ENCODE data around the gene GABRR2. TPM values are rescaled to one million over a fixed set of nuclear protein-coding genes. Genes with fewer than 3 reads are reported as not detected.

GABRR2 gene
- total and polyA plus RNA-seq, 10 of the 15 experiments (the other 5 are each of a cell fraction or from before 2014, with no cell fraction given): 0.16 to 0.72 (median 0.32) TPM; not detected in 2

- TF ChIP-seq SRF (IDR thresholded peaks at IDR 0.05; ENCODE audit: low read depth in 2 of 2, low read length in 2 of 2) (no peak), BRCA1 (IDR thresholded peaks at IDR 0.05; ENCODE audit: low read depth, low read length) (no peak), LARP7 (IDR thresholded peaks at IDR 0.05) (no peak), ELK1 (IDR thresholded peaks at IDR 0.05; ENCODE audit: low read depth, low read length) (no peak), ZNF207 (IDR thresholded peaks at IDR 0.05; ENCODE audit: borderline replicate concordance) (no peak), NR2C2 (IDR thresholded peaks at IDR 0.05; ENCODE audit: borderline replicate concordance, control insufficient read depth, insufficient read length, low read depth) (no peak), NRF1 (conservative IDR thresholded peaks at IDR 0.05; ENCODE audit: low read depth, low read length) (no peak), TCF12 (IDR thresholded peaks at IDR 0.05; ENCODE audit: low read depth, low read length) (no peak), RFX5 (IDR thresholded peaks at IDR 0.05; ENCODE audit: low read depth, low read length) (no peak), FOS (IDR thresholded peaks at IDR 0.05; ENCODE audit: borderline replicate concordance, extremely low read depth, insufficient read length) (no peak), PML (IDR thresholded peaks at IDR 0.05; ENCODE audit: low read length) (no peak)
- Histone ChIP-seq H3K27ac (ENCODE audit: control insufficient read depth, insufficient read depth) (no peak overlapping the region), H3K36me3 (ENCODE audit: control insufficient read depth in 2 of 2, insufficient read depth in 2 of 2, low read length in 1 of 2) (no peaks in the 10 kb centered on the region), H2AFZ (ENCODE audit: control insufficient read depth, low read depth, low read length) (no peak overlapping the region), H3K27me3 (replicated peaks in 1 of 2; ENCODE audit: control insufficient read depth in 2 of 2, insufficient read depth in 2 of 2, low read length in 1 of 2) (peaks cover 0 to 2% of the 10 kb centered on the region in 2 experiments; a peak in 1 of 4 replicates), H3K9me3 (replicated peaks; ENCODE audit: control insufficient read depth, insufficient read depth, low read length) (no peaks in the 10 kb centered on the region), H4K20me1 (ENCODE audit: control insufficient read depth, insufficient read depth) (no peaks in the 10 kb centered on the region), H3K79me2 (ENCODE audit: control insufficient read depth, insufficient read depth, low read length) (no peaks in the 10 kb centered on the region), H3K9ac (ENCODE audit: control insufficient read depth, insufficient read depth, low read length) (no peak overlapping the region), H3K4me3 (no peak overlapping the region), H3K4me1 (ENCODE audit: control insufficient read depth, insufficient read depth, low read length) (no peaks in the 10 kb centered on the region), H3K4me2 (ENCODE audit: control insufficient read depth, insufficient read depth) (no peak overlapping the region)
- ATAC-seq (no peak), DNase-seq (ENCODE audit: low read depth, low spot score) (no peak), FAIRE-seq (no peak)
- intact Hi-C loops (cut with micrococcal nuclease; ENCODE audit: unreplicated experiment): no loop called here
- SMC1A ChIA-PET (ENCODE audit: uncharacterized antibody, unreplicated experiment): interaction anchor here (0.6 kb wide), 1 partner anchor 335 kb away, joined by 3 read pairs; no protein-coding TSS in a partner anchor
- RAD21 ChIA-PET (ENCODE audit: unreplicated experiment): no interaction called here
- in situ Hi-C loops (cut with MboI): no loop called here
- POLR2A ChIA-PET: no interaction called here
- no TSS peak for BruUV-seq (replicated peaks)
- CTCF ChIA-PET: no interaction called here
These were observed 99.7 kb downstream of the GABRR2 start for GRCh38 chr6:89215391-89215790.
